KBM-7 (cell line): ENCODE results near the gene PIP4K2C.
A peak's percentile ranks its signal among the peaks of the same experiment; 100 is the strongest.

Source experiments
- DNase-seq: peaks from one replicate; pipeline ENCODE4 v3.0.0-alpha.2; 2015
- in situ Hi-C: fragments of 300-500 bp; cut with MboI; formaldehyde crosslinking; loops from 2 replicates; pipeline ENCODE4 v1.14.3; 2020; ENCODE audit warnings: low sequenced_read_pairs, low pct_unique_long_range_greater_than_20kb, mixed read lengths

Gene PIP4K2C

DNA sequence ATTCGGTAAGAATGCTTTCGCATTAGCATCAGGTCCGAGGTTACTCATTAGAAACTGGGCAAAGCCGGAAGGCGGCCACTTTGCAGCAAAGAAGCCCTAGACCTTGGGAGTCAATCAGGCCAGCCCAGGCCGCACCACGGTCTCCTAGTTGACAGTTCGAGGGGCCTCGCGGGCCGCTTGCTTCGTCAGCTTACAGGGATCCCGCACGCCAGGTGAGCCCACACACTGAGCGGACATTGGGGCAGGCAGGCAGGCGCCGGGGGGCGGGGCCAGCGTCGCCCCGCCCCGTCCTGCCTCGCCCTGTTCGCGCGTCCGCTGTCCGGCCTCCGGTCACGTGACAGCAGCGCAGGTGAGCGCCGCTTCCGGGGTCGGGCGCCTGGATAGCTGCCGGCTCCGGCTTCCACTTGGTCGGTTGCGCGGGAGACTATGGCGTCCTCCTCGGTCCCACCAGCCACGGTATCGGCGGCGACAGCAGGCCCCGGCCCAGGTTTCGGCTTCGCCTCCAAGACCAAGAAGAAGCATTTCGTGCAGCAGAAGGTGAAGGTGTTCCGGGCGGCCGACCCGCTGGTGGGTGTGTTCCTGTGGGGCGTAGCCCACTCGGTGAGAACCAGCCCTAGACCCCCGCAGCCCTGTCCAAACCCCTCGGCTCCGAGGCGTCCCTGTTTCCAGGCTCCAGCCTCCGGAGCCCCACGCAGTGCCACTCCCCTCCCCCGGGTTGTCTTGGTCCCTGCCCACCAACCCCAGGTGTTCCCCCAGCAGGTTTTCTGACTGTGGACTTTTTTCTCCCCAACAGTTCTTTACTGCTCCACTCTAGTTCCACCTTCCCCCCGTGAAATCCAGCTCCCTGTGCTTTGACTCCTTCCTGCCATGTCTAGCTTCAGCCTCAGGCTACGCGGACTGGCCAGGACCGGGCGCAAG is at the start of gene PIP4K2C:
PIP4K2C (plus strand) TSS at position 329 of the 918 bp plus-strand sequence; CDS start at position 427, 98 bp downstream.
- in situ Hi-C loops = no loop called here
- DNase-seq = peak; percentile 82

DNA sequence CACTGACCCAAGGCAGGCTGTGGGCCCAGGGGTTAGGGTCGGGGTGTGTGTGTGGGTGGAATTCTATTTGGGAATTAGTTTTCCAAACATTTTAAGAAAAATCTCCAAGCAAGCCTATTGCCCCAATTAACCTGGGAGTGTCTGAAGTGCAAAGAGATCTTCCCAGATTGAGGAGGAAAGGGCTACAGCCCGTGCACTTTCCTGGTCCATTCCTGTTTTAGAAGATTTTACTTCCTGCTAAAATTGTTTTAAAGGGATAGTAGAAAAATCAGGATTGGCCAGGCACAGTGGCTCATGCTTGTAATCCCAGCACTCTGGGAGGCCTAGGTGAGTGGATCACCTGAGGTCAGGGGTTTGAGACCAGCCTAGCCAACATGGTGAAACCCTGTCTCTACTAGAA is 49.3 kb upstream of the PIP4K2C start:
- in situ Hi-C loops = no loop called here
- DNase-seq = no peak

DNA sequence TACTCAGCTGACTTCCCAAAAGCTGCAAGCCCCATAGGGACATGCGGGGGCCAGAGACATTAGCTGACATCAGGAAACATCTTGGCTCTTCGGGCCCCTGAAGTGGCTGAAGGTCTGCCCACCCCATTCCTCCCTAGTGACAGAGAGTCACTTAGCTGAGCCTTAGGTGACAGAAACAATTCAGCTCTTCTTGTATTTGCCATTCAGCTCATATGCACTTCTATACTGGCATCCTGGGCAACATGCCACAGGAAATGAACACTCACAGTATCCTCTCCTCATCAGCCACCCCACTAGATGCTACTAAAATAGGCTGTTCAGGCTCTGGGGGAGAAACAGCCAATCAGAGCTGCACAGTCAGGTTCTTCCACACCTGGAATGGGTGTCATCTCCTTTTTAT is 47.4 kb upstream of the PIP4K2C start:
- in situ Hi-C loops = no loop called here
- no peak for DNase-seq

DNA sequence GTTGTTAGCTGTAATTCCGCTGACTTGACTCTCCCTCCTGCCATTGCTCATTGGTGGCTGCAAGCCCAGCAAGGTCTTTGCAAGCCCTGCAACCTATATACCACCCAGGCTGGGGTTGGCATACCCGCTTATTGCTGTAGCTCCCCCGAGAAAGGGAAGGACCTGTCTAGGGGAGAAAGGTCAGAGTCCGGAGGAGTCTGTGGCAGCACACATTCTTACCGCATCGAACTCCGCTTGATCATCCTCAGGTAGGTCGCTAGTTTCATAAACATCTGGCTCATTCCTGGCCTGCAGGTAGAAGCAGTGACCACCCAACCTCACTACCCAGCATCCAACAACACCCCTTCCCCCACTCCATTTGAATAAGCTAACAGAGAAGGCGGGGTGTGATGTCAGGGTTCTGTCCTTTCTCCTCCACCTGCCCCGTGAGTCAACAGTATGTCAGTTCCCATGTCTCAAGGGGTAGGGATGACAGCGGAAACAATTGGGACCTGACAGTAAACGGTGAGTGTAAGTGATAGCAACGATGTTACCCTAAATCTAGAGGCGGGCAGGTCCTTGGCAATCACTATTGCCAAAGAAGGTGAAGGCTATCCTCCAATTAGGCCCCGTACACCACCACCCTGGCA is 45.1 kb upstream of the PIP4K2C start:
- in situ Hi-C loops = no loop called here
- no peak for DNase-seq

DNA sequence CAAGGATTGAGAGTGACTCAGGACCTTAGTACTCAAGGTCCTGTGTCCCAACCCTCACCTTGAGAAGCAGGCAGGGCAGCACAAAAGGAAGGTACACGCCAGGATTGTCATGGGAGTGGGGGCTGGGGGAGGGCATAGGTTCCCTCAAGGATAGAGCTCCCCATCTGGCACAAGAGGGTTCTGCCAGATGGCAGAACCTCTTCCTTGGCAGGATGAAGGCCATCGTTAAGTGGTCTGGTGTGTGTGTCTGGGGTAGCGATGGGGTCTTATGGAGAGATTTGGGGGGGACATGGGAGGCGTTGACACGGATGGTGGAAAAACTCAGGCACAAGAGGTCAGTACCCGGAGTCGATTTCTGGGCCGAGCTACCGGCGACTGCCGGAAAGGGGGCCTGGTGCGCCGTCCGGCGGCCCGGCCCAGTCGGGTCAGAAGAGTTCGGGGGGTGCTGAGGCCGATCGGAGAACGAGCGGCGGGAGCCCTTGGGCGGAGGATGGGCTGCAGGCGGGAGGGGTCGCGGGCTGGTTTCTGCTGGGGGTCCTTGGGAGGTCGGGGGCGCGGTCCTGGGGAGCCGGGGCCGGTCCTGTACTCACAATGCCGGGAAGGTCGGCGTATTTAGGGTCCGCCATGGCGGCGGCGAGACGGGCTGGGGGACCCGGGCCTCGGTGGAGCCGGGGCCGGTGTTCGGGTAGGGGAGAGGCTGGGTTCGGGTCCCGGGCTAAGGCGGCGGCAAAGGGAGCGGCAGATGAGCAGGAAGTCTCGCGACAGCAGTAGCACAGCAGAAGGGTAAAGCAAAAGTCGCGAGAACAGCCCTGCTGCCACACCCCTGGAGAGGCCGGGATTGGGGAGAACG is 44.3 kb upstream of the PIP4K2C start, which contains the start of gene DCTN2:
DCTN2 (minus strand) TSS at position 755 of the 850 bp plus-strand sequence; CDS start at position 626, 129 bp downstream.
- in situ Hi-C loops = no loop called here
- peak; percentile 98 for DNase-seq

DNA sequence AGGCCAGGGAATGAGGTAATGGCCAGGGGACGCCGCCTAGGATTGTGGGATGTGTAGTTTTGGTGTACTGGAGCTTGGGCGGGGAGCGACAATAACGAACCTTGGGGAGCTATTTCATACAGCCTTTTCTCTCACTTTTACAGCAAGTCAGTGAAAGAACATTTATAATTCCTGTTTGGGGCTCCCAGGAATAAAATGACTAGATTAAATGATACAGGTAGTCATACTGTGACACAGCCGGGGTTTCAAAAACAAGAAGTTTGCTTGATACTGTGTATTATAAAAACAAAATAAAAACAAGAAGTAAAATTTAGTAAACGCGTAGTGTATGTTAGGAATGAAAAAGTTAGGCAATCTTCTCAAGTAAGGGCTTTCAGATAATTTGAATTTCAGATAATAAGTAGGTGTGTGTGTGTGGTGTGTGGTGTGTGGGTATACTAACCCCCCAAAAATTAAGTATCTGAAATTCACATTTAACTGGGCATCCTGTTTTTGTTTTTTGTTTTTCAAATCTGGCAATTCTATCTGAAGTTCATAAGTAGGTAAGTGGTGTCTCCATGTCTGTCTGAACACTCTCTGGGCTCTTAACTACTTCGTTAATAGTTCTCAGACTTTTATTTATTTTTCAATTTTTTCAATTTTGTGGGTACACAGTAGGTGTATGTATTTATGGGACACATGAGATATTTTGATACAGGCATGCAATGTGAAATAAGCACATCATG is 43.5 kb upstream of the PIP4K2C start:
- DNase-seq = no peak
- in situ Hi-C loops = no loop called here

DNA sequence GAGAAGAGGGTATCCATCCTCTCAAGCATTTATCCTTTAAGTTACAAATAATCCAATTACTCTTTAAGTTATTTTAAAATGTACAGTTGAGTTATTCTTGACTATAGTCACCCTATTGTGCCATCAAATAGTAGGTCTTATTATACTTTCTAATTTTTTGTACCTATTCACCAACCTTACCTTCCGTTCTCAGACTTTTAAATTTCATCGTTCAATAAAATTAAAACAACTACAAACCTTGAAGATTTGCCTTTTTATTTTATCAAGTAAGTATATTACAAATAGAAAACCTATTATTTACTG is 43.0 kb upstream of the PIP4K2C start:
- no peak for DNase-seq
- in situ Hi-C loops = no loop called here

DNA sequence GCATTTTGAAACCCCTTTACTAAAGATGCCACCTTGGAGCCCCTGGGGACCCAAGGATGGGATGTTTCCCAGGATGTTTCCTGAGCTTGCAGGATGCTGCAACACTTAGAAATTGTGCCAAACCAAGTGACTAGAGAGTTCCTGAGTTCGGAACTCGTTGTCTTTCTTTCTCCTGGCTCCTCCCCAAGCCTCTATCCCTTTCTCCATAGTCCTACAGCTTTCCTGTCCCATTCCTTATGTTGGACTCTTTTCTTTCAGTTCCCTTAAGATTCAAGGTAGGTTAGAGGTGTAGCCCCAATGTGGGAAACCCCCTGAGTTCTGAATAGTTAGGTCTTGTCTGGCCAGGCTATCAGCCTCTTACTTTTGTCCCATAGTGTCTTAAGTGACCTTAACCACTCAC is 42.5 kb upstream of the PIP4K2C start:
- in situ Hi-C loops = no loop called here
- no peak for DNase-seq

DNA sequence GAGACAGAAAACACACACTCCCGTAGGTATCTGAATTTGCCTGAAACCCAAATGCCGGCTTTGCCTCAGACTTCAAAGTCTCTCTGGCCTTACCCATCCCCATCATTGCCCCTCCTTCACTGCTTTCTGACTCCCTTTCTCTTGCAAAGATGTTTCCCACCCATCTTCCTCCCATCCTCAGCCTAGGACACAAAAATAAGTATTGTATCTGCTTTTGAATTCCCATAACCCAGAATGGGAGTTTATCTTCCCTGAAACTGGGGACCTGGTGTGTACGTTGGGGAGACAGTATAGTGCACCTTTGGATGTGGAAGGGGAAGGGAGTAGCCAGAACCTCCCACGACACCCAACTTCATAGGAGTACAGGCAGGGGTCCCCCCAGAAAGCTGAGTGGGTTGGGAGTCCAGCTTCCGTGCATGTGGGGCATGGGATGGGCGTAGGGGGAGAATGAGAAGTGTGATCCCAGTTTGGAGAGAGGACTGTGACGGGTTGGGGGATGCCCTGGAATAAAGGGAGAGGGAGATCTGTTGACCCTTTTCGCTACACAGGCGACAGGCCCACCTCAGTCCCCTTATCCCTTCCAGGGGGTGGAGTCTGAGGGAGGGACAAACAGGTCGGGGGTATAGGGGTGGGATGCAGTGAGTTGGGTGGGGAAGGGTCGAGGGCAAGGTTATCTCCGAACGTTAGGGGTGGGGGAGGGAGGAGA is 41.6 kb upstream of the PIP4K2C start:
- in situ Hi-C loops = no loop called here
- DNase-seq = no peak

DNA sequence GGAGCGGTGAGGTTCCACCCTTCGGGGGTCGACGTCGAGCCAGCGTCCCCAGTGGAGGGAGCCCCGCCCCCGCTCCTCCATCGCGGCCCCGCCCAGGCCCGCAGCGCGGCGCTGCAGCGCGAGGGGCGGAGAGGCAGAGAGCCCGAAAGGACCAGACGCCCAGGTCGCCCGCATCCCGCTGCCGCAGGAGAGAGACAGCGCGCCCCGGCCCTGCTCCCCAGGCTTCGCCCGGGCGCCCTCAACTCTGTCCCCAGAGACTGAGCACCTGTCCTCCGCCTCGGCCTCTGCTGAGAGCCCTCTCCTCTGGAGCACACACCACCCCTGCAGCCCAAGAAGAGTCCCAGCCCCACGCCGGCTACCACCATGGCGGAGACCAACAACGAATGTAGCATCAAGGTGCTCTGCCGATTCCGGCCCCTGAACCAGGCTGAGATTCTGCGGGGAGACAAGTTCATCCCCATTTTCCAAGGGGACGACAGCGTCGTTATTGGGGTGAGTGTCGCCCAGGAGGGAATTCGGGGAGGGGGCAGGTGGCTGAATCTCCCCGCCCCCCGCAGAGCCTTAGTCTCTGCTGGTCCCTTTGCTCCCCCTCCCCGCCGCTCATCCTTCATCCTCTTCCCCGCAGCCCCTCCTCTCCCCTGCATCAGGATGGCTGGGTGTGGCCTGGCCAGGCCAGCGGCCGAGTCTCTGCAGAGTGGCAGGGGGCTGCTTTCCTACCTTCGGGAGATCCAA is 40.9 kb upstream of the PIP4K2C start, which contains the start of gene KIF5A:
KIF5A (plus strand) TSS at position 136 of the 732 bp plus-strand sequence; CDS start at position 364, 228 bp downstream.
- DNase-seq = no peak
- in situ Hi-C loops = no loop called here

DNA sequence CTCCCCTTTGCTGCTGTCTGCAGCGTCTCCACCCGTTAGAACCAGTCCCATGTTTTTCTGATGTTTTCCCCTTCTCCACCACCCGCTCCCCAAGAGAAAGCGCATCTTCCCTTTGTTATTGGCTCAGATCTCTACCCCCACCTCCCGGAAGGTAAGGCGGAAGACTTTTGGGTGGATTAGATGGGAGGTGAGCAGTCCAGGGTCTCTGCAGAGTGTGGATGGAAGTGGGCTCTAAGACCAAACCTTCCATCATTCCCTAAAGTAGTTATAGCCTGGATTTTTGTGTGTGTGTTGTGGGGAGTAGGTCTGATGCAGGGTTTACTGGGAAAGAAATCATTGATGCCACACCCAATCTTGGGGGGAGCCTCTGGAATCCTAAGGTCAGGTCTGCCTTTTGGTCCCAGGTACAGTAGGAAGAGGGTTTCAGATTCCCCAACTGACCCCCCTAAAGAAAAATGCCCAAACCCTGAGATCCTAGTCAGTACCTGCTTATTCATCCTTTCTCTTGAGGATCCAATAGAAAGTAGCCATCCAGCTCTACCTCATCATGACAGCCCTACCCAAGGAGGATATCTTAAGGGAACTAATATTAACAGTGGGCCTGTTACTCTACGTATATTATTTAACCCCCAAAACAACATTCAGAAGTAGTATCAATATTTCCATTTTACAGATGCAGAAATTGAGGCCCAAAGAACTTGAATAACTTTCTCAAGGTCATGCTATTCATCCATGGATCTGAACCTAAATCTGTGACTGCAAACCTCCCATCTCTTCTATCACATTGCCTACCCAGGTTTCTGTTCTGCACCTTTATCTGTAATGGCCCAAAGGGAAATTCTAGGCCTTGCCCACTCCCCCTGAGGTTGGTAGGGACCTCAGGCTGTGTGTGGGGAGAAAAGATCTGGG is 40.1 kb upstream of the PIP4K2C start:
- in situ Hi-C loops = no loop called here
- DNase-seq = no peak

DNA sequence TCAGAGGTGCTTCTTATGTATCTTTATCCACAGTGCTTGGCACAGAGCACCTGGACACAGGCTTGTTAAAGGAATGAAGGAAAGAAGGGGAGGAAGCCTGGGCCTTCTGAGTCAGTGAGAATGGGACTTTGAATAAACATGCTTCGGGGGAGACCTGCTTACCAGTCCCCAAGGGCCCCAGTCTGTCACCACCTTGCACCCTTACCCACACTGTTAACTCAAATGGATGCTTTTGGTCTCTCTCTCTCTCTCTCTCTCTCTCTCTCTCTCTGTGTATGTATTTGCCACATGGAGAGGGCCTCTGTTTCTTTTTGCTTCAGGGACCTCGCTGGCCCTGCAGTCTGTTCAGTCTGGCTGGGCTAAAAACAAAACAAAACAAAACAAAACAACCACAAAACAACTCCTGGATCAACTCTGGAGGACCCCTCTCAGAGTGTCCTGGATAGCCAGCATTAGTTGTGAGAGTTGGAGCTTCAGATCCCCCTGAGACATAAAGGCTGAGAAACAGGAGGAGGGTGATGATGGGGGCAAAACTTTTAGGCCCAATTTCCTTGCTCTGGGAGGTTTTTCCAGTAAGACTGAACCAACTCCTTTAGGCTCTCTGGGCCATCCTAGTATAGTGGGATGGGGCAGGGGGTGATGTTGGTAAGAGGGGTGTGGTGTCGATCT is 39.2 kb upstream of the PIP4K2C start:
- in situ Hi-C loops = no loop called here
- DNase-seq = no peak

DNA sequence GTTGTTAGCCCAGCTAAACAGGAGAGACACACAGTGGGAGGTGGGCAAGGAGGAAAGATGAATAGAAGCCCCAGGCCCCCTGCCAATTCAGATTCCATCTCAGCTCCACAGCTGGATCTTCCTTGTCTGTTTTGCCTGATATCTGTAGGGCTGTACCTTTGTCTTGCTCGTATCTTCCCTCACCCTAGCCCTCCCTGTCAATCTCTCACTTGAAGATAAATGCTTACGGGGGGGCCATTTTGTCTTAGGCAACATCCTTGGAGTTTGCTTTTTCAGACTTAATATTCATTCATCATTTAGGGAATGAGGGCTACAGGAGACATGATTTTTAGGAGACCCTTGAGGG is 38.7 kb upstream of the PIP4K2C start:
- in situ Hi-C loops = no loop called here
- DNase-seq = no peak

DNA sequence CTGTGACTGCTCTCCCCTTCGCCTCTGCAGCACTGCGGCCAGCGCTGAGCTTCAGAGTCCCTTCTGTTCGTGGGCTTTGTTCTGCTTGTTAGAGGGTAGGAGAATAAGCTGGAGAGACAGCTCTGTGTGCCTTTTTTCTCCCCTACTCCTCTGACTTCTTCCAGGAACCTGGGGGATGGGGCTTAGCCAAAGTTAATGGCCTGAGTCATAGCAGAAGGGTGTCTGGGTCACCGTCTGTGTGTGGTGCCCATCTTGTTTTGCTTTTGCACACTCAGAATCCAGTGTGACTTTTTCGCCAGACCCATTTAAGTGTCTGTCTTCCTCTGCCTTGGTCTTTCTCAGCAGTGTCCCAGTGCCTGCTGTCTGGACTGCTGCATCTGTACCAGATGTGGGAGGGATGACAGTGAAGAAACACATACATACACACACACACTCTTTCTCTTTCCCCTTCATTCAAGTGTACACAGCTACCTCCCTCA is 38.1 kb upstream of the PIP4K2C start:
- in situ Hi-C loops = no loop called here

DNA sequence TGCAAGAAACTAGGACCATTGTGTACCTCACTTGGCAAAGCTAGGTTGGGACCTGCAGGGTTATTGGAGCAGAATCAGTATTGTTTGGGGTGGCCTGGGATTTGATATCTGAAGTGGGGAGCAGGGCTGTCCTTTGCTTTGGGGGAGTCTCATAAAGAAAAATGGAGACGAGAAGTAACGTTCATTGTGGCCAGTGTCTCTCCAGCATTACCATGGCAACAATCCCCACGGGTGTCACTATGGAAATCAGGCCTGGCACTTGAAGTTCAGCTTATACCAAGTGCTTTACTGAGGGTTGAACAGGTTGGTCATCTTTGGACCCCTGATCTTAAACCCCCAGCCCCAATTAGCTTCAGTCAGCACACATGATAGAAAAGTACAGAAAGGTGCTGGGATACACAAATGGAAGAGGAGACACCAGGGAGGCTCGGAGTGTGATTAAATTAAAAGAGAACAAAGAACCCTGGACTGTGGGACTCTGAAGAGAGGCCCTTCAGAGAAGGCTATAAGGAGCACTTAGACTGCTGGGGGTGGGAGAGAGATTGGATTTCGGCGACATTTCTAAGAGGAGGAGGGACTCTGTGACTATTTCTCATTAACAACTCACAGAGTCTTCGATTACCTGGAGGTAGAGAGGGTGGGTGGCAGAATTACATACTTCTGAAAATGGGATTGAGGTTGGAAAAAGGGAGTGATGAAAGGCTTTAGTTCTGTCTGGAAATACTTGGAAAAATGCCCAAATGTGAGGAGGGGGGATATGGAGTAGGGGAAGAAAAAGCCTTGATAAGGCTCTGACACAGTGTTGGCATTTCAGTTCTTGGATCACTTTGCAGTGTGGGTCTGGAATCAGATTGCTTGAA is 37.4 kb upstream of the PIP4K2C start:
- DNase-seq = no peak
- in situ Hi-C loops = no loop called here

More for the DNA sequence above, 38.1 kb upstream of the PIP4K2C start:
- no peak for DNase-seq
